Measurements from ENCODE around the gene USP17L19.
"Not testable (repeated sequence)": the region's sequence is repeated elsewhere in the genome, so short reads cannot be mapped to it uniquely, and the experiment has no call there.

The USP17L19 gene, protein sequence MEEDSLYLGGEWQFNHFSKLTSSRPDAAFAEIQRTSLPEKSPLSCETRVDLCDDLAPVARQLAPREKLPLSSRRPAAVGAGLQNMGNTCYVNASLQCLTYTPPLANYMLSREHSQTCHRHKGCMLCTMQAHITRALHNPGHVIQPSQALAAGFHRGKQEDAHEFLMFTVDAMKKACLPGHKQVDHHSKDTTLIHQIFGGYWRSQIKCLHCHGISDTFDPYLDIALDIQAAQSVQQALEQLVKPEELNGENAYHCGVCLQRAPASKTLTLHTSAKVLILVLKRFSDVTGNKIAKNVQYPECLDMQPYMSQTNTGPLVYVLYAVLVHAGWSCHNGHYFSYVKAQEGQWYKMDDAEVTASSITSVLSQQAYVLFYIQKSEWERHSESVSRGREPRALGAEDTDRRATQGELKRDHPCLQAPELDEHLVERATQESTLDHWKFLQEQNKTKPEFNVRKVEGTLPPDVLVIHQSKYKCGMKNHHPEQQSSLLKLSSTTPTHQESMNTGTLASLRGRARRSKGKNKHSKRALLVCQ

GRCh38 chr4:9253078-9253477 lies at the start of gene USP17L19:
TSS of gene USP17L19 (plus strand) at chr4:9253378. CDS start at chr4:9253378, 0 bp downstream.
- not testable (repeated sequence) for DNase-seq (ENCODE audit: low read depth)

DNA sequence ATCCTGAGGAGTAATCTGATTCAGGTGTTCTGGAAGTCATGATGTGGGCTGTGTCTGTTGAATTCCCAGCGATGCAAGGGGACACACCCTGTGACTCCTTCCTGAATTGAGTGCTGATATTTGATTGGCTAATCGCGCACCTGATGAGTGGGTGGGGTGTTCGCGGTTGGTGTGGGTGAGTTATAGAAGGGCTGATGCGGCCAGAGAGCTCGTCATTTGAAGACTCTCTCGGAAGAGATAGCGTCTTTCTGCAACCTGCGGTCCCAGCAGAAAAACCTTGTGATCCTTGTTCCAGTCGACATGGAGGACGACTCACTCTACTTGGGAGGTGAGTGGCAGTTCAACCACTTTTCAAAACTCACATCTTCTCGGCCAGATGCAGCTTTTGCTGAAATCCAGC lies 42.8 kb upstream of the USP17L19 start, which contains the start of gene USP17L10:
Gene USP17L10 (plus strand): TSS at position 301 of the 400 bp plus-strand sequence. CDS start 0 bp downstream, at position 301.
- DNase-seq (ENCODE audit: low read depth), result not testable (repeated sequence)

DNA sequence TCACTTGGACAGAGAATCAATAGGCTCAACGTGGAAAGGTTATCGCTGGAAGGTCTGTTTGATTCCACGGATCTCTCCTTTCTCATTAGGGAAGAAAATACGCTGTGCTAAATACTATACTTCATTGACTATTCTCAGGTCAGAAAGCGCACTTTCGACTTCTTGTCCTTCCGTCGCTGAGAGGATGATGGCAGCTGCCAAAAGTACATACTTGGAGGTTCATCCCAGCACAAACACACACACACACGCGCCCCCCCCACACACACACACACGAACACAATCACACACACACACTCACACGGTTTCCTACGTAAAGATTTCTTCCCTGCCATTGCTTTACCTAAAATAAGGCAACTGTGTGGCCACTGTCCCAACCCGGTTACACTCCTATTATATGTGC lies 38.5 kb upstream of the USP17L19 start:
- not testable (repeated sequence) for DNase-seq (ENCODE audit: low read depth)

DNA sequence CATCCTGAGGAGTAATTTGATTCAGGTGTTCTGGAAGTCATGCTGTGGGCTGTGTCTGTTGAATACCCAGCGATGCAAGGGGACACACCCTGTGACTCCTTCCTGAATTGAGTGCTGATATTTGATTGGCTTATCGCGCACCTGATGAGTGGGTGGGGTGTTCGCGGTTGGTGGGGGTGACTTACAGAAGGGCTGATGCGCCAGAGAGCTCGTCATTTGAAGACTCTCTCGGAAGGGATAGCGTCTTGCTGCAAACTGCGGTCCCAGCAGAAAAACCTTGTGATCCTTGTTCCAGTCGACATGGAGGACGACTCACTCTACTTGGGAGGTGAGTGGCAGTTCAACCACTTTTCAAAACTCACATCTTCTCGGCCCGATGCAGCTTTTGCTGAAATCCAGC lies 38.1 kb upstream of the USP17L19 start, which contains the start of gene USP17L11:
Gene USP17L11 (plus strand): TSS at position 301 of the 400 bp plus-strand sequence. CDS start 0 bp downstream, at position 301.
- DNase-seq (ENCODE audit: low read depth), result not testable (repeated sequence)

- not testable (repeated sequence) for DNase-seq (ENCODE audit: low read depth)
These were observed 33.3 kb upstream of the USP17L19 start, which contains the start of gene USP17L12 for GRCh38 chr4:9219852-9220251. TSS of gene USP17L12 (plus strand) at chr4:9220152. CDS start at chr4:9220152, 0 bp downstream.

GRCh38 chr4:9224596-9224995 lies 28.6 kb upstream of the USP17L19 start, which contains the start of gene USP17L13:
TSS of gene USP17L13 (plus strand) at chr4:9224896. CDS start at chr4:9224896, 0 bp downstream.
- not testable (repeated sequence) for DNase-seq (ENCODE audit: low read depth)

GRCh38 chr4:9230249-9230648 lies 22.9 kb upstream of the USP17L19 start:
- not testable (repeated sequence) for DNase-seq (ENCODE audit: low read depth)

DNA sequence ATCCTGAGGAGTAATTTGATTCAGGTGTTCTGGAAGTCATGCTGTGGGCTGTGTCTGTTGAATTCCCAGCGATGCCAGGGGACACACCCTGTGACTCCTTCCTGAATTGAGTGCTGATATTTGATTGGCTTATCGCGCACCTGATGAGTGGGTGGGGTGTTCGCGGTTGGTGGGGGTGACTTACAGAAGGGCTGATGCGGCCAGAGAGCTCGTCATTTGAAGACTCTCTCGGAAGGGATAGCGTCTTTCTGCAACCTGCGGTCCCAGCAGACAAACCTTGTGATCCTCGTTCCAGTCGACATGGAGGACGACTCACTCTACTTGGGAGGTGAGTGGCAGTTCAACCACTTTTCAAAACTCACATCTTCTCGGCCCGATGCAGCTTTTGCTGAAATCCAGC lies 19.1 kb upstream of the USP17L19 start, which contains the start of gene USP17L15:
Gene USP17L15 (plus strand): TSS at position 301 of the 400 bp plus-strand sequence. CDS start 0 bp downstream, at position 301.
- not testable (repeated sequence) for DNase-seq (ENCODE audit: low read depth)

- DNase-seq (ENCODE audit: low read depth), result not testable (repeated sequence)
These were observed 14.7 kb upstream of the USP17L19 start for GRCh38 chr4:9238461-9238860.

DNA sequence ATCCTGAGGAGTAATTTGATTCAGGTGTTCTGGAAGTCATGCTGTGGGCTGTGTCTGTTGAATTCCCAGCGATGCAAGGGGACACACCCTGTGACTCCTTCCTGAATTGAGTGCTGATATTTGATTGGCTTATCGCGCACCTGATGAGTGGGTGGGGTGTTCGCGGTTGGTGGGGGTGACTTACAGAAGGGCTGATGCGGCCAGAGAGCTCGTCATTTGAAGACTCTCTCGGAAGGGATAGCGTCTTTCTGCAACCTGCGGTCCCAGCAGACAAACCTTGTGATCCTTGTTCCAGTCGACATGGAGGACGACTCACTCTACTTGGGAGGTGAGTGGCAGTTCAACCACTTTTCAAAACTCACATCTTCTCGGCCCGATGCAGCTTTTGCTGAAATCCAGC lies 9.6 kb upstream of the USP17L19 start, which contains the start of gene USP17L17:
Gene USP17L17 (plus strand): TSS at position 301 of the 400 bp plus-strand sequence. CDS start 0 bp downstream, at position 301.
- not testable (repeated sequence) for DNase-seq (ENCODE audit: low read depth)

- DNase-seq (ENCODE audit: low read depth), result not testable (repeated sequence)
These were observed 5.1 kb upstream of the USP17L19 start, which contains the start of gene USP17L18 for GRCh38 chr4:9247953-9248680. TSS of gene USP17L18 (plus strand) at chr4:9248630. CDS start at chr4:9248630, 0 bp downstream.

GRCh38 chr4:9257824-9258223 lies 4.6 kb downstream of the USP17L19 start, which contains the start of gene USP17L20:
TSS of gene USP17L20 (plus strand) at chr4:9258124. CDS start at chr4:9258124, 0 bp downstream.
- DNase-seq (ENCODE audit: low read depth), result not testable (repeated sequence)

GRCh38 chr4:9262572-9262971 lies 9.4 kb downstream of the USP17L19 start, which contains the start of gene USP17L21:
TSS of gene USP17L21 (plus strand) at chr4:9262872. CDS start at chr4:9262872, 0 bp downstream.
- DNase-seq (ENCODE audit: low read depth), result not testable (repeated sequence)

DNA sequence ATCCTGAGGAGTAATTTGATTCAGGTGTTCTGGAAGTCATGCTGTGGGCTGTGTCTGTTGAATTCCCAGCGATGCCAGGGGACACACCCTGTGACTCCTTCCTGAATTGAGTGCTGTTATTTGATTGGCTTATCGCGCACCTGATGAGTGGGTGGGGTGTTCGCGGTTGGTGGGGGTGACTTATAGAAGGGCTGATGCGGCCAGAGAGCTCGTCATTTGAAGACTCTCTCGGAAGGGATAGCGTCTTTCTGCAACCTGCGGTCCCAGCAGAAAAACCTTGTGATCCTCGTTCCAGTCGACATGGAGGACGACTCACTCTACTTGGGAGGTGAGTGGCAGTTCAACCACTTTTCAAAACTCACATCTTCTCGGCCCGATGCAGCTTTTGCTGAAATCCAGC lies 14.1 kb downstream of the USP17L19 start, which contains the start of gene USP17L22:
Gene USP17L22 (plus strand): TSS at position 301 of the 400 bp plus-strand sequence. CDS start 0 bp downstream, at position 301.
- not testable (repeated sequence) for DNase-seq (ENCODE audit: low read depth)

DNA sequence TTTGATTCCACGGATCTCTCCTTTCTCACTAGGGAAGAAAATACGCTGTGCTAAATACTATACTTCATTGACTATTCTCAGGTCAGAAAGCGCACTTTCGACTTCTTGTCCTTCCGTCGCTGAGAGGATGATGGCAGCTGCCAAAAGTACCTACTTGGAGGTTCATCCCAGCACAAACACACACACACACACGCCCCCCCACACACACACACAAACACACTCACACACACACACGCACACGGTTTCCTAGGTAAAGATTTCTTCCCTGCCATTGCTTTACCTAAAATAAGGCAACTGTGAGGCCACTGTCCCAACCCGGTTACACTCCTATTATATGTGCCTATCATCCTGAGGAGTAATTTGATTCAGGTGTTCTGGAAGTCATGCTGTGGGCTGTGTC lies 18.5 kb downstream of the USP17L19 start:
- DNase-seq (ENCODE audit: low read depth), result not testable (repeated sequence)
